ENCODE data around the gene NR1I2. TPM values are rescaled to one million over a fixed set of nuclear protein-coding genes. Genes with fewer than 3 reads are reported as not detected.

Gene NR1I2
- total and polyA plus RNA-seq, 2 donors (not counting 1 experiment from before 2014, with no cell fraction given): 0.03 TPM; not detected in 1

GRCh38 chr3:119751423-119751822 lies 30.5 kb upstream of the NR1I2 start:
- no peaks in the 10 kb centered on the region for H4K20me1 ChIP-seq (ENCODE audit: control insufficient read depth, extremely low read depth, insufficient read depth, low read length)
- no peaks in the 10 kb centered on the region for H3K27me3 ChIP-seq (ENCODE audit: control insufficient read depth, insufficient read depth, low read length)
- no peak overlapping the region for H3K9ac ChIP-seq (ENCODE audit: insufficient read depth, low read length)
- H3K4me3 ChIP-seq (replicated peaks in 1 of 4; ENCODE audit: control extremely low read depth in 1 of 4, insufficient read depth in 1 of 4, low read depth in 3 of 4, low read length in 4 of 4): no peak overlapping the region
- no peaks in the 10 kb centered on the region for H3K4me1 ChIP-seq (ENCODE audit: control insufficient read depth, extremely low read depth, insufficient read depth, low read length)
- H3K79me2 ChIP-seq (ENCODE audit: control insufficient read depth, insufficient read depth, low read length): no peaks in the 10 kb centered on the region
- H3K9me3 ChIP-seq (ENCODE audit: control insufficient read depth, insufficient read depth, low read depth, low read length): no peaks in the 10 kb centered on the region
- no peak overlapping the region for H3K27ac ChIP-seq (ENCODE audit: insufficient read depth, low read length)
- no peak for TF ChIP-seq EZH2 (IDR thresholded peaks at IDR 0.05; ENCODE audit: low read length, missing control alignments)
- no peak for TF ChIP-seq CTCF (conservative IDR thresholded peaks at IDR 0.05 in 1 of 2, IDR thresholded peaks at IDR 0.05 in 1 of 2; ENCODE audit: low read depth in 1 of 2, low read length in 2 of 2)
- no peak overlapping the region for H2AFZ ChIP-seq (ENCODE audit: low read length)
- H3K36me3 ChIP-seq (ENCODE audit: control insufficient read depth, insufficient read depth, low read length): no peaks in the 10 kb centered on the region
- no peak overlapping the region for H3K4me2 ChIP-seq (ENCODE audit: extremely low read depth, insufficient read depth, low read length)
- DNase-seq (ENCODE audit: low read depth in 2 of 2): no peak

GRCh38 chr3:119759962-119760361 lies 21.9 kb upstream of the NR1I2 start:
- DNase-seq (ENCODE audit: low read depth in 2 of 2): no peak
- Histone ChIP-seq H3K27ac (ENCODE audit: insufficient read depth, low read length) (no peak overlapping the region), H3K4me3 (replicated peaks in 1 of 4; ENCODE audit: control extremely low read depth in 1 of 4, insufficient read depth in 1 of 4, low read depth in 3 of 4, low read length in 4 of 4) (no peak overlapping the region), H3K9ac (ENCODE audit: insufficient read depth, low read length) (no peak overlapping the region), H2AFZ (ENCODE audit: low read length) (no peak overlapping the region), H3K79me2 (ENCODE audit: control insufficient read depth, insufficient read depth, low read length) (no peaks in the 10 kb centered on the region), H3K27me3 (ENCODE audit: control insufficient read depth, insufficient read depth, low read length) (no peaks in the 10 kb centered on the region), H3K9me3 (ENCODE audit: control insufficient read depth, insufficient read depth, low read depth, low read length) (no peaks in the 10 kb centered on the region), H3K36me3 (ENCODE audit: control insufficient read depth, insufficient read depth, low read length) (no peaks in the 10 kb centered on the region), H4K20me1 (ENCODE audit: control insufficient read depth, extremely low read depth, insufficient read depth, low read length) (no peaks in the 10 kb centered on the region), H3K4me2 (ENCODE audit: extremely low read depth, insufficient read depth, low read length) (no peak overlapping the region), H3K4me1 (ENCODE audit: control insufficient read depth, extremely low read depth, insufficient read depth, low read length) (no peaks in the 10 kb centered on the region)
- no peak for TF ChIP-seq CTCF (conservative IDR thresholded peaks at IDR 0.05 in 1 of 2, IDR thresholded peaks at IDR 0.05 in 1 of 2; ENCODE audit: low read depth in 1 of 2, low read length in 2 of 2)
- TF ChIP-seq EZH2 (IDR thresholded peaks at IDR 0.05; ENCODE audit: low read length, missing control alignments): no peak

DNA sequence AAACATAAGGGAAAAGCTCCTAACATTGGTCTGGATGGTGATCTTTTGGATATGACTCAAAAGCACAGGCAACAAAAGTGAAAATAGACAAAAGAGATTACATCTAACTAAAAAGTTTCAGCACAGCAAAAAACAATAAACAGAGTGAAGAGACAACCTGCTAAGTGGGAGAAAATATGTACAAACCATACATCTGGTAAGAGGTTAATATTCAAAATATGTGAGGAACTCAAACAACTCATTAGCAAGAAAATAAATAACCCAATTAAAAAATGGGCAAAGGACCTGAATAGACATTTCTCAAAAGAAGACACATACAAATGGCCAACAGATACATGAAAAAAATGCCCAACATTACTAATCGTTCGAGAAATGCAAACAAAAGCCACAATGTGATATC lies 19.0 kb upstream of the NR1I2 start:
- Histone ChIP-seq H3K9ac (ENCODE audit: insufficient read depth, low read length) (no peak overlapping the region), H4K20me1 (ENCODE audit: control insufficient read depth, extremely low read depth, insufficient read depth, low read length) (no peaks in the 10 kb centered on the region), H3K36me3 (ENCODE audit: control insufficient read depth, insufficient read depth, low read length) (no peaks in the 10 kb centered on the region), H3K27ac (ENCODE audit: insufficient read depth, low read length) (no peak overlapping the region), H3K79me2 (ENCODE audit: control insufficient read depth, insufficient read depth, low read length) (no peaks in the 10 kb centered on the region), H3K4me3 (replicated peaks in 1 of 4; ENCODE audit: control extremely low read depth in 1 of 4, insufficient read depth in 1 of 4, low read depth in 3 of 4, low read length in 4 of 4) (no peak overlapping the region), H3K4me1 (ENCODE audit: control insufficient read depth, extremely low read depth, insufficient read depth, low read length) (no peaks in the 10 kb centered on the region), H3K4me2 (ENCODE audit: extremely low read depth, insufficient read depth, low read length) (no peak overlapping the region), H3K27me3 (ENCODE audit: control insufficient read depth, insufficient read depth, low read length) (no peaks in the 10 kb centered on the region), H3K9me3 (ENCODE audit: control insufficient read depth, insufficient read depth, low read depth, low read length) (no peaks in the 10 kb centered on the region), H2AFZ (ENCODE audit: low read length) (no peak overlapping the region)
- TF ChIP-seq EZH2 (IDR thresholded peaks at IDR 0.05; ENCODE audit: low read length, missing control alignments) (no peak), CTCF (conservative IDR thresholded peaks at IDR 0.05 in 1 of 2, IDR thresholded peaks at IDR 0.05 in 1 of 2; ENCODE audit: low read depth in 1 of 2, low read length in 2 of 2) (no peak)
- DNase-seq (ENCODE audit: low read depth in 2 of 2): peak in 1 of 2 donors; percentile 4

All from fibroblast of lung (primary cell).